Activated gamma-delta T cell treated with anti-CD3 and anti-CD28 coated beads, Interleukin-2, amount 50 U/mL, for 16 hours (primary cell): ENCODE results near the gene SSTR5.
"Not testable (repeated sequence)": the region's sequence is repeated elsewhere in the genome, so short reads cannot be mapped to it uniquely, and the experiment has no call there.

Source experiments
- DNase-seq: peaks from one replicate; pipeline ENCODE4 v3.0.0-alpha.2; 2020; ENCODE audit warnings: low read depth

Gene SSTR5

DNA sequence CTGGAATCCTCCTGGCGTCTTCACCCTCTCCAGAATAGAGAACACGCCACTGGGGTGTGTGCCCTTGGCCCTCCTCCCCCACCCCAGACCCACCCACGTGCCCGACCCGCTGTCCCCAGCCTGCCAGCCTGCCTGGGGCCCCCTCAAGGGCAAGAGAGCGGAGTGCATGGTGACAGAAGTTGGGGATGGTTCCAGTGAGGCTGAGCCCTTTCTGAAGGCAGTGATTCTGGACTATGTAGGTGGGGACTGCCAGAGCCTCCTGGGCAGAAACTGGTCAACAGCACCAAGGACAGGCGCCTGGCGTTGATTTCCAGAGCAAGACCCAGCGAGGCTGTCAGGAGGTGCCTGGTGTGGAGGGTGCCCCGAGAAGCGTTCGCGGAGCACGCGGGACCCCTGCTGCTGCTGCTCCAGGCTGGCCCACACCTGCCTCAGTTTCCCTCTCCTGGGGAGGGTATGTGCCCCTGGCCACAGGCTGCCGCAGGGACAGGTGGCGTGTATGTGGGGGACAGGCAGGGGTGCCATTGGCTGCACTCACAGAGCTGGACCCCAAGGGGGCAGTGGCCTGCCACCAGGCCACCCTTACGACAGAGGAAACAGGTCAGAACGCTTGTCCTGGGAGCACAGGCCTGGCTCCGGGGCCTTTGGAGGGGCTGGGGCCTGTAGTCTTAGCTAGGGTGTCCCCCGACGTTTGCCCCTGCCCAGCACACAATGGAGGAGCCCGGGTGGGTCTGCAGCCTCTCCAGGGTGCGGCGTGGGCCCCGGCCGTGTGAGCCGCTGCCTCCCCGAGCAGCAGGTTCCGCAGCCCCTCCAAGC, 1.2 kb downstream of the SSTR5 start:
- no peak for DNase-seq

GRCh38 chr16:1074379-1074649, 1.8 kb downstream of the SSTR5 start:
- no peak for DNase-seq

- DNase-seq, result no peak
Measured at GRCh38 chr16:1075546-1075945, 3.0 kb downstream of the SSTR5 start.

- no peak for DNase-seq
Measured at GRCh38 chr16:1076801-1077576, 4.4 kb downstream of the SSTR5 start.

DNA sequence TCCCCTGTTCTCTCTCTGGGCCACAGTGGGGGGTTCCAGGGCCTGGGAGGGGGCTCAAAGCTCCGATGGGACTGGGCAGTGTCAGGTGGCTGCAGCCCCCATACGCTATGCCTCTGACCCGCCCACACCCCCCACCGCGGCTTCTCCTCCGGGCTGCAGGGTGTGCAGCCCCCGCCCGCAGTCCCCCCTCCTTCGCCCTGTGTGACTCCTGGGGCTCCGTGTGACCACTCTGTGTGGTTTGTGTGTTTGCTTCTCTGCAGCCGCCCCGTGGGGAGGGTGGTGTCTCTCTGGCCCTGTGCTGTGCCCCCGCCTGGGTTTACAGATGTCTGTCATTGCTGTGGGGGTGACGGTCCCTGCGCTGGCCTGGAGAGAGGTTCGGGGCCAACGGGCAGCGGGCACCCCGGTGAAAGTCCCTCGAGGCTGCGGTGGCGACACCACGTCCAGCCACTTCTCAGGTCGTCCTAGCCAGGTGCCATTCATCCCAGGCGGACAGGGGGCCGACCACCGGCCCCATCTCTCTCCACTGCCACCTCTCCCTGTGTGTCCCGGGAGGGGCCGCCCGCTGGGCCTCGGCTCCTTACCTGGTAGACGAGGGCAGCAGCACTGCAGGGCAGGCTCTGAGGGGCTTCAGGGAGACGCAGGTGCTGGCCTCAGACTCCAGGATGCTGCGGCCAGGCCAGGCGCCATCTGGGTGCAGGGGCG, 5.5 kb downstream of the SSTR5 start:
- DNase-seq, result no peak

DNA sequence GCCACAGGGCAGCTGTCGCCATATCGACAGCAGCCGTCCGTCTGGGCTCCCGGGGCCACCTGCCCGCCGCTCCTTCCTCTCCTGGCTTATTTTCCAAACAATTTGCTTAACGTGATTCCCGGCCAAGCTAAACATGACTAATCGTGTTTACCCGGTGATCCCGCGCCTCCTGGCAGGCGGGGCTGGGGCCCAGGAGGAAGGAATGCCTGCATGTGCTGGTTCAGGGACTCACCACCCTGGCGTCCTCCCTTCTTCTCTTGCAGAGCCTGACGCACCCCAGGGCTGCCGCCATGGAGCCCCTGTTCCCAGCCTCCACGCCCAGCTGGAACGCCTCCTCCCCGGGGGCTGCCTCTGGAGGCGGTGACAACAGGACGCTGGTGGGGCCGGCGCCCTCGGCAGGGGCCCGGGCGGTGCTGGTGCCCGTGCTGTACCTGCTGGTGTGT, 6.1 kb downstream of the SSTR5 start:
- no peak for DNase-seq

DNA sequence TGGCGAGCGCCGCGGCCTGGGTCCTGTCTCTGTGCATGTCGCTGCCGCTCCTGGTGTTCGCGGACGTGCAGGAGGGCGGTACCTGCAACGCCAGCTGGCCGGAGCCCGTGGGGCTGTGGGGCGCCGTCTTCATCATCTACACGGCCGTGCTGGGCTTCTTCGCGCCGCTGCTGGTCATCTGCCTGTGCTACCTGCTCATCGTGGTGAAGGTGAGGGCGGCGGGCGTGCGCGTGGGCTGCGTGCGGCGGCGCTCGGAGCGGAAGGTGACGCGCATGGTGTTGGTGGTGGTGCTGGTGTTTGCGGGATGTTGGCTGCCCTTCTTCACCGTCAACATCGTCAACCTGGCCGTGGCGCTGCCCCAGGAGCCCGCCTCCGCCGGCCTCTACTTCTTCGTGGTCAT, 6.8 kb downstream of the SSTR5 start:
- DNase-seq, result no peak

DNA sequence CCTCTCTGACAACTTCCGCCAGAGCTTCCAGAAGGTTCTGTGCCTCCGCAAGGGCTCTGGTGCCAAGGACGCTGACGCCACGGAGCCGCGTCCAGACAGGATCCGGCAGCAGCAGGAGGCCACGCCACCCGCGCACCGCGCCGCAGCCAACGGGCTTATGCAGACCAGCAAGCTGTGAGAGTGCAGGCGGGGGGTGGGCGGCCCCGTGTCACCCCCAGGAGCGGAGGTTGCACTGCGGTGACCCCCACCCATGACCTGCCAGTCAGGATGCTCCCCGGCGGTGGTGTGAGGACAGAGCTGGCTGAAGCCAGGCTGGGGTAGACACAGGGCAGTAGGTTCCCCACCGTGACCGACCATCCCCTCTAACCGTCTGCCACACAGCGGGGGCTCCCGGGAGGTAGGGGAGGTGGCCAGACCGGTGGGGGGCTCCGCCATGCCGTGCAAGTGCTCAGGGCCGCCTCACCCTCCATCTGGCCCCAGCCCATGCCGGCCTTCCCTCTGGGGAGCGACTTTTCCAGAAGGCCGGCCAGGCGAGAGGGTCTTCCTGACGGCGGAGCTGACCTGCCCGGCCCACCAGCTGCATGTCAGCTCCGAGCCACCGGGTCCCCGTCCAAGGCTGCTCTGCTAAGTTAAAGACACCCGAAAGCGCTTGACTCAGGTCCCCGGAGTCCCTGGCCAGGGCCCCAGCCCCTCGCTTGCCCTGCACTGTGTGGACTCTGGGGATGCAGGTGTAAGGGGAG, 7.4 kb downstream of the SSTR5 start:
- no peak for DNase-seq

DNA sequence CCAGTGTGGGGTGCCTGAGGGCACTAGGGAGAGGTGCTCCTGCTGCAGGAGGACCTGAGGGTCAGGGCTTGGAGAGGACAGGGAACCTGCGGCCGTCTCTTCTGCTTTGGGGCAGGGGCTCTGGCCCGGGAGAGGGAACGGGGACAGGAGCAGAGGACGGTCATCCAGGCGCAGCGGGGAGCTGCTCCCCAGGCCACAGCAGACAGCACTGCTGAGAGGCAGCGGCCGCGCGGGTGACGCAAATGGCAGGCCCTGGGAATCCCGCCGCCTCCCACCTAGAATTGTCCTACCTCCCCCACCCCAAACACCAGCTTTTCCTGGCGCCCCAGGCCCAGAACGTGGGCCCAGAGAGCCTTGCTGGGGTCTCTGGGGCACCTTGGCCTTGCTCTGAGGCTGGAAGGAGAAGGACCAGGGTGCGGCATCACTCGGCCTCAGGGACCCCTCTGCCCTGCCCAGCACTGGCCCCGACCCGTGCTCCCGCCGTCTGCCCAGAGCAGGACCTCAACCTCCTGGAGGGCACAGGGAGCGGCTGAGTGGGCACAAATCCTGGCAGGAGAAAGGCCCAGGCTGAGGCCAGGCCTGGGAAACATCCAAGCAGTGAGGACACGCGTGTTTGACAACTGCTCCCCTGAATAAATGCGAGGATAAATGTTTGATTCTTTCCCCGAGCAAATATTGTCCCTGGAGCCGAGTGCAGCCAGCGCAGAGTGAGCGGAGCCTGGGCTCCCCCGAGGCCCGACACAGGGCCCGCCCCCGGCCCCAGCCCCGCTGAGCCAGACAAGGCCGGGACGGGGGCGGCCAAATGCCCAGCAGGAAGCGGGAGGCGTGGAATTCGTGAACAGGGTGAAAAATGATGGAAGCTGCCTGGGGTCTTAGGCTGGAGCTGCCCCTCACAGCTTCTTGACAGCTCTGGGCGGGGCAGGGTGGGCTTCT, 8.5 kb downstream of the SSTR5 start:
- DNase-seq, result no peak

DNA sequence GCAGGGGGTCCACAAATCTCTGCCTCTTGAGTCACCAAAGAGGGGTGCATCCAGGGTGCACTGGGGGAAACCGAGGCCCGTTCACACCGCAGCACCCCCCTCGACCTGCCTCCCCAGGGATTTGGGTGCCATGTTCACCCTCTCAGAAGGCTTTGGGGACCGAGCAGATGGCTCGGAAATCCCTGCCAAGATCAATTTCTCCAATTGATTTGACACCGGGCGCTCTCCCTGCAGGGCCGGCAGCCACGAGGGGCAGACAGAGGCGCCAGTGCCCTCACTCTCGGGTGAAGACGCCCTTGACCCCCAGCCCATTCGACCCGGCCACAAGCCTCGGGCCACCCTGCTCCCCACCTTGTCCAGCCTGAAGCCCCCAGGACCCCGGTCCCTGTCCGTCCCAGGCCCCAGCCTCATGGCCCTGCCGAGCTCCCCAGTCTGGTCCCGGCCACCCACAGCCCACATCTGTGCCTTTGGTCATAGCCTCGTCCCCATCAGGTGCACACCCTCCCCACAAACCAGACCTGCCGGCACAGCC, 9.3 kb downstream of the SSTR5 start:
- DNase-seq, result no peak

DNA sequence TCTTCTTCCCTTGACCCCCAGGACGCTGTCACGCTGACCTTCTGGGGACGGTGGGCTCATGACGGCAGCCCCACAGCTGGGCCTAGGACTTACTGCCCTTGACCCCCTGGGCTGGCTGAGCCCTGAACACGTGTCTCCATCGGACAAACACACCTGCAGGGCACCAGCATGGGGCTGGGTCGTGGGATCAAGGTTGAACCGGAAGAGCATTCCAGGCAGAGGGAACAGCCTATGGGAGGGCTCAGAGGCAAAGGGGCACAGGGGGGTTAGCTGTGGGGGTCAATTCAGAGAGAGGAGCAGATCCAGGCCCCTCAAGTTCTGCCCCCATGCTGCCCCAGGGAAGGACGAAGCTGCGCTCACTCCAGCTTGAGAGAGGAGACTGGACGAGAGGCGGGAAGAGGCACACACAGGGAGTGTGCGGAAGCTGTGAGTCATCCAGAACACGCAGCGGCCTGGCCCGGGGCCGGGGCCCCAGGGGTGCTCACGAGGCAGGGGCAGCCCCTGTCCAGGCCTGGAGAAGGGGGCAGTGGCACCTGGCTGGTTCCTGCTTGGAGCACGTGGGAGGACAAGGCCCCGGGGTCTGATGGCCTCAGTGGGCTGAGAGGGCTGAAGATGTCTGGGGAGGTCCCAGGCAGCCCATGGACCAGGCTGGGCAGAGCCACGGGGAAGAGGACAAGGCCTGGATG, 9.9 kb downstream of the SSTR5 start:
- no peak for DNase-seq

- no peak for DNase-seq
Measured at GRCh38 chr16:1082952-1083675, 10.6 kb downstream of the SSTR5 start.

GRCh38 chr16:1084971-1085370, 12.4 kb downstream of the SSTR5 start:
- no peak for DNase-seq

DNA sequence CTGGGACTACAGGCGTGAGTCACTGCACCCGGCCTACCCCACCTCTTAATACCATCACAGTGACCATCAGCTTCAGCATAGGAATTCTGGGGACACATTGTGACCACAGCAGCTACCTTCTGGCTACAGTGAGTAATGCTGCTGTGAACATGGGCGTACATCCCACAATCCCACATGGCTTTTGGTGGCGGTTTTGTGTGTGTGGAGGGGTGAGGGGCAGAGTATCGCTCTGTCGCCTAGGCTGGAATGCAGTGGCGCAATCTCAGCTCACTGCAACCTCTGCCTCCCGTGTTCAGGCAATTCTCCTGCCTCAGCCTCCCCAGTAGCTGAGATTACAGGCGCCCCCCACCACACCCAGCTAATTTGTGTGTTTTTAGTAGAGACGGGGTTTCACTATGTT, 13.9 kb downstream of the SSTR5 start:
- DNase-seq, result not testable (repeated sequence)

DNA sequence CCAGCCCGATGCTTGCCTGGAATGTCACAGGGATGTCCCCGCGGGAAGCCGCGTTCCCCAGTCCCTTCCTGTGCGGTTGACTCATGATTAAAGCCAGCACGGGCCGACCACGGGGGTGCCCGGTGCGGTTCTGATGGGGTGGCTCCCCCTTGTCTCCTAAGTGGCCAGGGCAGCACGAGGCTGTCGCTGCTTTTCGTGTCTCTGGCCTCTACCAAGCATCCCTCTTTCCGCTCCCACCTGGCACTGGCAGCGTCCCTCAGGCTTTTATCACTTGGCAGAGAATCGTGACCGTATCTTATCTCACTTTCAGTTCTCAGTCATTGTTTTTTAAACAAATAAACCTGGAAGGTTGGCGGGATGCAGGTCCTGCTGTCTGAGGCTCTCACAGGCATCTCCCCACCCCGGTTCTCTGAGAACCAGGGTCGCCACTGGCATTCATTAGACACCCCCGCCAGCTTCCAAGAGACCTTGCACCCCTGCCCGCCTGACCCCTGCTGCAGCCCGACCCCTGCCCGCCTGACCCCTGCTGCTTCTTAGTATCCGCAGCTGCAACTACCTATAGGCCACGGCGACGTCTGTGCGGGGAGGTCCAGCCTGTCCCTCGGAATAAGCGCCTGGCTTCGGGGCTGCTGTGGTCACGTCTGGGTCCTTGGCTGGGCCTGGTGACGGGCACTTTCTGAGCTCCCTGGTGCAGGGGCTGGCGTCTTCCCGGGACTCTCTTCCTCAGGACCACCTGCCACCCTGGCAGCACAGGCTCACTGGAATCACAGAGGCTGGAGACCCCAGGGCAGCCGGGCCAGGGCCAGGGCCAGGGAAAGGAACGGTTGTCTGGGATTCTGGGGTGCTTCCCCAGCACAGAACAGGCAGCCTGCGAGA, 16.0 kb downstream of the SSTR5 start:
- DNase-seq, result no peak

- no peak for DNase-seq
Measured at GRCh38 chr16:1089439-1089821, 16.9 kb downstream of the SSTR5 start.

DNA sequence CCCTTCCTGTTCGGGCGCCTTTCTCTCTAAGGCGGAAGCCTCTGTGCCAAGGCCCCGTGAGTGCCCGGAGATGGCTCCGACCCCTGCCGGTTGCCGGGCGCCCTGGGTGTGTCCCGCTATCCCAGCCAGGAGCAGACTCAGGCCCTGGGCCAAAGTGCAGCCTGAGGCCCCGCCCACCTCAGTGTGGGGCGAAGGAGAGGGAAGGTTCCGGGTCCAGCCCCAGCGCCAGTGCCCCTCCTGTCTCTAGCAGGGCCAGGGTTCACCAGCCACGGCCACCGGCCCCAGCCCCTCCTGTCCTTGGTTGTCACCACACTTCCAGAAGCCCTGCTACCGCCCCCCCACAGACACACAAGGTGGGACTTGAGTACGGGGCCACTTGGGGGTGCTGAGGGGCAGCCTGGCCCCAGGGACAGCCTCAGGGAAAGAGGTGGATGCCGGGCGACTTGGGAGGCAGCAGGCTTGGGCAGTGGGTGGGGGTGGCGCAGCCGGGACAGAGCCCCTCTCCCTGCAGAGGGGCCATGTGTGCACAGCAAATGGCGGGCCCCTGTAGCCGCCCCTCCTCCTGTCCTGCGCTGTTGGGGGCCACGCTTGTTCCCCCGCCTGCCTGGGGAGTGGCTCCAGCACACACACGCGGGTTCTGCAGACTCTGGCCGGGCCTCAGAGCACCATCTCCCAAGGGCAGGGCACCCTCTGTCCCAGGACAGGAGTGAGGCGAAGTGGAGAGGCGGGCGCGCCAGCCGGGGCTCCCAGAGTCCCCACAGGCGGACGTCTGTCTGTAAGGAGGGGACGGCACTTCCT, 17.5 kb downstream of the SSTR5 start:
- no peak for DNase-seq
